Measurements from ENCODE around the gene NEK9.

NEK9 gene

GRCh38 chr14:75040507-75040906 lies 86.3 kb downstream of the NEK9 start (continued):
- TF ChIP-seq CSDC2 (CRISPR knock-in tag; IDR thresholded peaks at IDR 0.05): no peak
- TF ChIP-seq ESRRG (CRISPR knock-in tag; IDR thresholded peaks at IDR 0.05): no peak

GRCh38 chr14:75032939-75033338 lies 93.9 kb downstream of the NEK9 start:
- ATAC-seq: no peak
- TF ChIP-seq POU6F1 (CRISPR knock-in tag; IDR thresholded peaks at IDR 0.05; ENCODE audit: borderline replicate concordance, low read depth) (no peak), TSHZ2 (CRISPR knock-in tag; IDR thresholded peaks at IDR 0.05) (no peak), TCF4 (CRISPR knock-in tag; IDR thresholded peaks at IDR 0.05; ENCODE audit: borderline replicate concordance) (peak; percentile 39; the same call in 1 of the 2 replicates)

- TF ChIP-seq ISL1 (CRISPR knock-in tag; IDR thresholded peaks at IDR 0.05): no peak
- no peak for TF ChIP-seq PATZ1 (CRISPR knock-in tag; IDR thresholded peaks at IDR 0.05; ENCODE audit: borderline replicate concordance)
- no peak for TF ChIP-seq TCF4 (CRISPR knock-in tag; IDR thresholded peaks at IDR 0.05; ENCODE audit: borderline replicate concordance)
- TF ChIP-seq CSDC2 (CRISPR knock-in tag; IDR thresholded peaks at IDR 0.05): no peak
- no peak for TF ChIP-seq ESRRG (CRISPR knock-in tag; IDR thresholded peaks at IDR 0.05)
- TF ChIP-seq GLIS3 (CRISPR knock-in tag; IDR thresholded peaks at IDR 0.05): no peak
- no peak for TF ChIP-seq RARB (CRISPR knock-in tag; IDR thresholded peaks at IDR 0.05)
- no peak for TF ChIP-seq ZFP30 (CRISPR knock-in tag; IDR thresholded peaks at IDR 0.05)
- TF ChIP-seq ZNF565 (CRISPR knock-in tag; conservative IDR thresholded peaks at IDR 0.05; ENCODE audit: low read depth): no peak
- TF ChIP-seq CREB5 (CRISPR knock-in tag; IDR thresholded peaks at IDR 0.05; ENCODE audit: low read depth): no peak
- TF ChIP-seq ZNF70 (CRISPR knock-in tag; IDR thresholded peaks at IDR 0.05): no peak
- TF ChIP-seq ZFP3 (CRISPR knock-in tag; IDR thresholded peaks at IDR 0.05): no peak
- TF ChIP-seq ZC3H10 (CRISPR knock-in tag; IDR thresholded peaks at IDR 0.05): no peak
- TF ChIP-seq OSR1 (CRISPR knock-in tag; IDR thresholded peaks at IDR 0.05): no peak
- TF ChIP-seq TOX (CRISPR knock-in tag; IDR thresholded peaks at IDR 0.05; ENCODE audit: borderline replicate concordance): no peak
- no peak for TF ChIP-seq TSHZ2 (CRISPR knock-in tag; IDR thresholded peaks at IDR 0.05)
- no peak for TF ChIP-seq PPARA (CRISPR knock-in tag; IDR thresholded peaks at IDR 0.05; ENCODE audit: borderline replicate concordance)
- TF ChIP-seq POU6F1 (CRISPR knock-in tag; IDR thresholded peaks at IDR 0.05; ENCODE audit: borderline replicate concordance, low read depth): no peak
- no peak for ATAC-seq
These were observed 96.7 kb downstream of the NEK9 start for GRCh38 chr14:75030147-75030546.

All from SK-N-SH treated with all-trans-retinoic acid at 6 μM for 48 hours (cell line).